ENCODE data around the gene SRI. TPM values are rescaled to one million over a fixed set of nuclear protein-coding genes. Genes with fewer than 3 reads are reported as not detected.
"Not testable (repeated sequence)": the region's sequence is repeated elsewhere in the genome, so short reads cannot be mapped to it uniquely, and the experiment has no call there.

The SRI gene, protein sequence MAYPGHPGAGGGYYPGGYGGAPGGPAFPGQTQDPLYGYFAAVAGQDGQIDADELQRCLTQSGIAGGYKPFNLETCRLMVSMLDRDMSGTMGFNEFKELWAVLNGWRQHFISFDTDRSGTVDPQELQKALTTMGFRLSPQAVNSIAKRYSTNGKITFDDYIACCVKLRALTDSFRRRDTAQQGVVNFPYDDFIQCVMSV
- 100 to 1,000 TPM; 152 to 168 TPM for total RNA-seq

DNA sequence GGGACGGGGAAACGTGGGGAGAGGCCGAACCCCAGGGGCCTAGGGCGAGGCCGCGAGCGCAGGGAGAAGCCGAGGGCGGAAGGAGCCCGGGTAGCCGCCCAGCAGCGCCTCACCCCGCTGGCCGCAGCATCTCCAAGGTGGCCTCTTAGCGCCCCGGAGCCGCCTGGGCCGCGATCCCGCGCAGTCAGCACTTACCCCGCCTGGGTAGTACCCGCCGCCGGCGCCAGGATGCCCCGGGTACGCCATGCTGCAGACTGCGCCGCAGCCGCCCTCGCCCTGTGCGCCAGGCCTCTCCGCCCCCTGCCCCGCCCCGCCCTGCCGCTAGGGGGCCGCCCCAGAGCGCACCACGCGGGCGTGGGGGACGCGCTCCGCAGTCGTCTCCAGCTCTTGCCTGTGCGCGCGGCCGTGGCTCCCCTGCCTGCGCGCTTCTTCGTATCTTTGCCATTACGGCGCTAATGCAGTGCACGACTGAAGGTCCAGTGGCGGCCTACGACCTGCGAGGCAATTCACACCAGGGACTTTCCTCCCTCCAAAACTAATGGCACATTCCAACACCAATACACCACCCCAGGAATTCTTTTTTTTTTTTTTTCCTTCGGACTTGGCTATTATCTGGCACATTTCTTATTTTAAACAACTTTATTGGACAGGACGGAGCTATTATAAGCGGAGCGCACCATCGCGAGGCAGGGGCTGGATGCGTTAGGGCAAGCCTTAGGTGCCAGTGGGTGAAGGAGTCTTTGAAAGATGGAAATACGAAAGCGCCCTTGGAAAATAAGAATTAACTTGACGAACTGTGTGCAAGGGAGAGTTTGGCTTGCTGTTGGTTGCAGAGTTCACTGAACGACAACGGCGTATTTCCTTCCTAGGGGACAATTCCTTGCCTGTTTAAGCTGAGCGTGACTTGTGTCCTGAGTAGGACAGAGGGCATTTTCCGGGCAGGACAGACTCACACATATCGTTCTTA is at the start of gene SRI:
TSS of gene SRI (minus strand) at position 258 of the 967 bp plus-strand sequence. CDS start at position 246, 12 bp downstream.
- Mint-ChIP-seq H3K27ac (peak within 1 kb of the TSS; percentile 88), H3K36me3 (ENCODE audit: low read depth) (peaks cover 15% of the 10 kb centered on the region), H3K4me3 (peak within 1 kb of the TSS; percentile 89), H3K9me3 (no peaks in the 10 kb centered on the region), H3K4me1 (ENCODE audit: low read depth) (peaks cover 23% of the 10 kb centered on the region), H3K27me3 (ENCODE audit: low read depth) (no peaks in the 10 kb centered on the region)
- peak; percentile 89 for DNase-seq
- intact Hi-C loops (cut with micrococcal nuclease) = loop anchor here (1.0 to 5.0 kb wide), 6 partner anchors 285 to 1067 kb away; partner anchors contain the start of genes ADAM22, CROT, DBF4 and DMTF1
- CTCF ChIA-PET = interaction anchor here (0.6 to 1.7 kb wide), 2 partner anchors 8 to 44 kb away, joined by 3 read pairs; no protein-coding TSS in a partner anchor

DNA sequence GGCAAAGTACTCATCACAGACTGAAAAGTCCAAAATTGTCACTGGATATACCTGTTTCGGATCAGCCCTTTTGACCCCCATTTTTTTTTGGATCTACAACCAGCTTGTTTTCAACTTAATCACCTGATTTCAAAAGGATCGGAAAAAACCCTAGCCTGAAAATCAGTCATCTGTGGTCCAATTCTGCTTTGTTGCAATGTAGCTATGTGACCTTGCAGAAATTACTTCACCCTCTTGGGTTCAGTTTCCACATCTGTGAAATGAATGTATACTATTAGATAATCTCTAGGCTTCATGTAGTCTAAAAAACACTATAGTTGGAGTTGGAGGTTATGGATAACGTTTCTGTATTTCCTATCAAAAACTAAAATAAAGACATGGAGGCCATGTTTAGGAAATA is 49.7 kb upstream of the SRI start:
- intact Hi-C loops (cut with micrococcal nuclease) = no loop called here
- Mint-ChIP-seq H3K27me3 (ENCODE audit: low read depth) (peaks cover 4% of the 10 kb centered on the region), H3K4me1 (ENCODE audit: low read depth) (no peaks in the 10 kb centered on the region), H3K9me3 (no peaks in the 10 kb centered on the region), H3K27ac (no peak overlapping the region), H3K36me3 (ENCODE audit: low read depth) (no peaks in the 10 kb centered on the region), H3K4me3 (no peak overlapping the region)
- DNase-seq = no peak
- CTCF ChIA-PET = no interaction called here

DNA sequence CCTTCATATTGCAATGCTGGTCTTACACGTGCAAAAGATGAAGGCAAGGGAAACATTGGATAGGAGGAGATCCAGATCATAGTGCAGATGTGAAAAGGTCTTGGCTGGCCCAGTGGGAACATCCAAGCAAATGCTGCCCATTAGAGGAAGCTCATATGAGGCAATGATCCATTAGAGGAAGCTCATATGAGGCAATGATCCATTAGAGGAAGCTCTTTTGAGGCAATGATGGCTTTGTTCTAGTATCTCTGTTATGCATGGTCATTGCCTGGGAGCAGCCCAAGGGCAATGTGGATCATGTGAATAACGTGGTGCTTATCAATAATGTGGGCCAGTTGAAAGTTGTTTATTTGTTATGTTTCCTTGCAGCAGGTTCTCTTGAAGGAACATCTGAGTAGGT is 49.0 kb upstream of the SRI start:
- Mint-ChIP-seq H3K27me3 (ENCODE audit: low read depth) (peaks cover 5% of the 10 kb centered on the region), H3K4me1 (ENCODE audit: low read depth) (no peaks in the 10 kb centered on the region), H3K4me3 (no peak overlapping the region), H3K36me3 (ENCODE audit: low read depth) (no peaks in the 10 kb centered on the region), H3K9me3 (no peaks in the 10 kb centered on the region), H3K27ac (no peak overlapping the region)
- no peak for DNase-seq
- intact Hi-C loops (cut with micrococcal nuclease) = no loop called here
- CTCF ChIA-PET = no interaction called here

DNA sequence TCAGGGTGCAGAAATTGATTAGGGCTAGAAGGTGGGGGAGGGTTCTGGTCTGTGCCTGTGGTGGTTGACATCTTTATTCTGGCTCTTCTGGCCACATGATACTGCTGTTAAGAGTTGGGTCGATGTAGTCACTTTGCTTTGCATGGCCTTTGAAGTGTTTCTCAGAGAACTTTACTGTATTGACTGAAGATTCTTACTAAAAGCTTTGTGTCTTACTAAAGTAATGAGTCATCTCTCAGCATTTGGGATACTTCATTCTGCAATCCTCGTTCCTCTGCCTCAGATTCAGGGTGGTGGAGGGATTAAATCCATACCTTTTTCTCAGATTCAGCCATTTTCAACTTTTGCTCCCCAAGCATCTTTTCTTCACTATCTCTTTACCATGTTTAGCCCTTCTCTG is 48.2 kb upstream of the SRI start:
- Mint-ChIP-seq H3K4me1 (ENCODE audit: low read depth) (no peaks in the 10 kb centered on the region), H3K36me3 (ENCODE audit: low read depth) (no peaks in the 10 kb centered on the region), H3K27ac (no peak overlapping the region), H3K4me3 (no peak overlapping the region), H3K27me3 (ENCODE audit: low read depth) (peaks cover 6% of the 10 kb centered on the region), H3K9me3 (no peaks in the 10 kb centered on the region)
- no peak for DNase-seq
- CTCF ChIA-PET = no interaction called here
- intact Hi-C loops (cut with micrococcal nuclease) = no loop called here

DNA sequence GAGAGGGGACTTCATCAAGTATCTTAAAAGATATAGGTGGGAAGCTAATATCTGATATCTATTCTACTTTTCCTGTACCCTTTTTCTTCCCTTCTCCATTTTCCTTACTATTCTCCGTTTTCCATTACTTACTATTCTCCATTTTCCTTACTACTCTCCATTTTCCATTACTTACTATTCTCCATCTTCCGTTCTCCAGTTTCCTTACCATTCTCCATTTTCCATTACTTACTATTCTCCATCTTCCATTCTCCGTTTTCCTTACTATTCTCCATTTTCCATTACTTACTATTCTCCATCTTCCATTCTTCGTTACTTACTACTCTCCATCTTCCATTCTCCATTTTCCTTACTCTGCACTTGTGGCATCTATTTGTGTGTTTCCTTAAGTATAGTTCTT is 47.6 kb upstream of the SRI start:
- Mint-ChIP-seq H3K27ac (no peak overlapping the region), H3K27me3 (ENCODE audit: low read depth) (peaks cover 6% of the 10 kb centered on the region), H3K4me3 (no peak overlapping the region), H3K9me3 (no peaks in the 10 kb centered on the region), H3K36me3 (ENCODE audit: low read depth) (no peaks in the 10 kb centered on the region), H3K4me1 (ENCODE audit: low read depth) (no peaks in the 10 kb centered on the region)
- CTCF ChIA-PET = no interaction called here
- DNase-seq = no peak
- intact Hi-C loops (cut with micrococcal nuclease) = no loop called here

DNA sequence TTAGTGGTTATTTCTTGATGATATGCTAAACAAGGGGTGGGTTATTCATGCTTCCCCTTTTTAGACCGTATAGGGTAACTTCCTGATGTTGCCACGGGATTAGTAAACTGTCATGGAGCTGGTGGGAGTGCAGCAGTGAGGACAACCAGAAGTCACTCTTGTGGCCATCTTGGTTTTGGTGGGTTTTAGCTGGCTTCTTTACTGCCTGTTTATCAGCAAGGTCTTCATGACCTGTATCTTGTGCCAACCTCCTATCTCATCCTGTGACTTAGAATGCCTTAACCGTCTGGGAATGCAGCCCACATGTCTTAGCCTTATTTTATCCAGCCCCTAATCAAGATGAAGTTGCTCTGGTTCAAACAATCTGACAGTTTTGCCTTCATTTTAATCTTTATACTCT is 45.1 kb upstream of the SRI start:
- DNase-seq; H3K27me3 Mint-ChIP-seq (ENCODE audit: low read depth); CTCF ChIA-PET; H3K4me1 Mint-ChIP-seq (ENCODE audit: low read depth); H3K4me3 Mint-ChIP-seq; H3K27ac Mint-ChIP-seq; H3K9me3 Mint-ChIP-seq; intact Hi-C loops (cut with micrococcal nuclease); H3K36me3 Mint-ChIP-seq (ENCODE audit: low read depth): not testable (repeated sequence)

DNA sequence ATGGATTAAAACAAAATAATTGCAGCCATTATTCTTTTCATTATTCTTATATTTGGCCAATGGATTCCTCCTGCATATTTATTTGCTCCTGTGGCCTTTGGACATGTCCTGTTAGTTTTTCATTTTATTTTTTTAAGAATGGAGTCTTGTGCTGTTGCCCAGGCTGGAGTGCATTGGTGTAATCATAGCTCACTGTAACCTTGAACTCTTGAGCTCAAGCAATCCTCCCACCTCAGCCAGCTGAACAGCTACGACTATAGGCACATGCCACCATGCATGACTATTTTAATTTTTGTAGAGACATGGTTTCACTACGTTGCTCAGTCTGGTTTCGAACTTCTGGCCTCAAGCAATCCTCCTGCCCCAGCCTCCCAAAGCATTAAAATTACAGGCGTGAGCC is 42.7 kb upstream of the SRI start:
- Mint-ChIP-seq H3K27ac (no peak overlapping the region), H3K27me3 (ENCODE audit: low read depth) (peaks cover 14% of the 10 kb centered on the region), H3K9me3 (no peaks in the 10 kb centered on the region), H3K36me3 (ENCODE audit: low read depth) (no peaks in the 10 kb centered on the region), H3K4me3 (no peak overlapping the region), H3K4me1 (ENCODE audit: low read depth) (no peaks in the 10 kb centered on the region)
- no peak for DNase-seq
- CTCF ChIA-PET = no interaction called here
- intact Hi-C loops (cut with micrococcal nuclease) = no loop called here

DNA sequence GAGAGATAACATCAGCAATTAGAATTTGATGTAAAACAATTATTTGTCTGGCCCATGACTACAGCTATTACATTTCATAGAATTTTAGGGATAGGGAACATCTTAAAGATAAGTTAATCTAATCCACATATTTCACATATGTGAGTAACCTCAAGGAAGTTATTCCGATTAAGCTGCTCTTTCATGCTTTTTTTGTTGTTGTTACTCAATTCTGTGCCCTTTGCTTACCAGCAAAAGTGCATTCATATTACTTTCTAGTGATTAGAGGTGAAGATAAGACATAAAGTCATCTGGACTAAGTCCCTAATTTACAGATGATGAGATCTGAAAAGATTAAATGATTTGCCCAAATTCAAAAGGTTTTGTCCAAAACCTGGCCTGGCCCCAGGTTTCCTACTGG is 40.9 kb upstream of the SRI start:
- Mint-ChIP-seq H3K4me1 (ENCODE audit: low read depth) (no peaks in the 10 kb centered on the region), H3K27me3 (ENCODE audit: low read depth) (peaks cover 19% of the 10 kb centered on the region), H3K27ac (no peak overlapping the region), H3K36me3 (ENCODE audit: low read depth) (no peaks in the 10 kb centered on the region), H3K4me3 (no peak overlapping the region), H3K9me3 (no peaks in the 10 kb centered on the region)
- DNase-seq = no peak
- CTCF ChIA-PET = interaction anchor here (0.5 kb wide), 1 partner anchor 42 kb away, joined by 3 read pairs; no protein-coding TSS in a partner anchor
- intact Hi-C loops (cut with micrococcal nuclease) = no loop called here

DNA sequence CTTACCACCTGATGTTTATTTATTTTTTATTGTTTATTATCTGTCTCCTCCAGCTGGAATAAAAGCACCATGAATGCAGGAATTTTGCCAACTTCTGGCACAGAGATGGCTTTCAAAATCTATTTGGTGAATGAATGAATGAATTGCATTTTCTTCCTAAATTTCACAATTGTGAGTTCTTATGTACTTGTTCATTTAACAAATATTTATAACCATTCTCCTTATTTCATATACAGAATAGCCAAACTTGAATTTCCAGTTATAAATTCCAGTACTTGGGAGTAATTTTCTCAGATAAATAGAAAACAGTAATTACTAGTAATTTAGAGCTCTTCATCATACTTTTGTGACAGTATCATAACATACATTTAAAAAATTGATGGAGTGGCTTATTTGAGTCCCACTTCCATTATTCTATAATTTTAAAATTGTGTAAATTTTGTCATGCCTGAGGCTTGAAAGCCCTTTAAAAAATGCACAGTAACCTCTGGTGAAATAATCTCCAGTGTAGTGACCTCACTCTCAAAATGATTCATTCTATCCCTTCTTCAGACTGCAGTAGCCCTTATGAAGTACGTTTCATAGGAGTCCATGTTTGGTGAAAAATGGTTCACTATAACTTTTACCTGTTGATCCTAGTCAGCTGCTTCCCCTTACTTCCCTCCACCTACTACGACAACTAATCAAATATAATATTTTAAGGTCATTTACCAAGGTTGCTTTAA is 40.0 kb upstream of the SRI start:
- H3K27ac Mint-ChIP-seq = no peak overlapping the region
- CTCF ChIA-PET = interaction anchor here (1.0 kb wide), 1 partner anchor 15 kb away, joined by 3 read pairs; no protein-coding TSS in a partner anchor
- peaks cover 1% of the 10 kb centered on the region for H3K9me3 Mint-ChIP-seq
- H3K4me3 Mint-ChIP-seq = no peak overlapping the region
- H3K4me1 Mint-ChIP-seq (ENCODE audit: low read depth) = no peaks in the 10 kb centered on the region
- no peak for DNase-seq
- intact Hi-C loops (cut with micrococcal nuclease) = no loop called here
- peaks cover 19% of the 10 kb centered on the region for H3K27me3 Mint-ChIP-seq (ENCODE audit: low read depth)
- H3K36me3 Mint-ChIP-seq (ENCODE audit: low read depth) = no peaks in the 10 kb centered on the region

DNA sequence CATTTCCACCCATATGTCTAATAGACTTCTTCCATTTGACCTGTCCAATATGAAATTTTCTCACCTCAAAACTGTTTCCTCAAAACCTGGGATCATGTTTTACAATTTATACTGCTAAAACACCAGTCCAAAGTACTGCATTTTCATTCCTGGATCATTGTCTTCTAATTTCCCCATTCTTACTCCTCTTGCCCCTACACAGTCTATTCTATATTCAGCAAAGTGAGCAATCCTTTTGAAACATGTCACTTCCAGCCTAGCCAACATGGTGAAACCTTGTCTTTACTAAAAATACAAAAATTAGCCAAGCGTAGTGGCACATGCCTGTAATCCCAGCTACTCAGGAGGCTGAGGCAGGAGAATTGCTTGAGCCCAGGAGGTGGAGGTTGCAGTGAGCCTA is 38.5 kb upstream of the SRI start:
- H3K4me3 Mint-ChIP-seq; DNase-seq; H3K27ac Mint-ChIP-seq; H3K36me3 Mint-ChIP-seq (ENCODE audit: low read depth); H3K4me1 Mint-ChIP-seq (ENCODE audit: low read depth); intact Hi-C loops (cut with micrococcal nuclease); CTCF ChIA-PET: not testable (repeated sequence)
- peaks cover 17% of the 10 kb centered on the region for H3K27me3 Mint-ChIP-seq (ENCODE audit: low read depth)
- H3K9me3 Mint-ChIP-seq = peaks cover 11% of the 10 kb centered on the region

DNA sequence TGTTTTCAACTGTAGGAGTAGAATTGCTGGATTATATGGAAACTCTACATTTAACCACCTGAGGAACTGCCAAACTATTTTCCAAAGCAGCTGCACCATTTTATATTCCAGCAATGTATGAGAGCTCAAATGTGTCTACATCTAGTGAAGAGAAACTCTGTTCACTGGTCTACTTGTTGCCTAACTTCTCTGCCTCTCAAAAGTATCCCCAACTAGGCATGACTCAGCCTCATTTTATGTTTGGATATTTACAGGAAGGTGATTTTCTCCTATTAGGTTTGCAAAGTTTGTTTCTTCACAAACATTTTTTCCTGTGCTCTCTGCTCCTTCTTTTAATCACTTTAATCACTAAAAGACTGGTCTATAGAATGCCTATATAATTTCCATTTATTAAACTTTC is 37.1 kb upstream of the SRI start:
- intact Hi-C loops (cut with micrococcal nuclease) = no loop called here
- CTCF ChIA-PET = no interaction called here
- Mint-ChIP-seq H3K36me3 (ENCODE audit: low read depth) (no peaks in the 10 kb centered on the region), H3K27ac (no peak overlapping the region), H3K4me1 (ENCODE audit: low read depth) (no peaks in the 10 kb centered on the region), H3K4me3 (no peak overlapping the region), H3K9me3 (peaks cover 11% of the 10 kb centered on the region), H3K27me3 (ENCODE audit: low read depth) (peaks cover 16% of the 10 kb centered on the region)
- DNase-seq = no peak

DNA sequence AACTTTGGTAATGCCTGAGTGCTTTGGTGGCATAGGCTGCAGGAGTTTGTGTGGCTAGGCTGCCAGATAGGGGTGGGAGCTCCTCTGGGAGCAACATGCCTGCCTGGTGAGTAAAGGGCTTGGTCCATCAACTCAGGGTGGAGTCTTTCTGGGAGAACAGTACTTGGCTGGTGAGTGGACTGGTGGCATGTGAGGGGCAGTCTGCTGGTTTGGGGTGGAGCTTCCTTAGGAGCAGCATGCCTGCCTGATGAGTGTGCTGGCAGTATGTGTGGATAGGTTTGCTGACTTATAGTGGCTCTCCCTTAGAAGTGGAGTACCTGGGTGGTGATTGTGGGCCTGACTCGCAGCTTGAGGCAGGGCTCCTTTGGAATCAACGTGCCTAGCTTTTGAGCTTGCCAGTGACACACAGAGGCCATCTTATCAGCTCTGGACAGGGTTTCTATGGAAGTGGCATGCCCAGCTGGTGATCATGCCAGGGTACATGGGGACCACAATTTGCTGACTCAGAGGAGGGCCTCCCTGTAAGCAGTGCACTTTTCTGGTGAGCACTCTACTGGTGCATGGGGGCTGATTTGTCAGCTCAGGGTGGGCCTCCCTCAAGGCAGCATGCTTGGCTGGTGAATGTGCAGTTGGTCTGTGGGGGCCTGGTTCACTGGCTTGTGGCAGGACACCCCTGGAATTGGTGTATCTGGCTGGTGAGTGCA is 35.0 kb upstream of the SRI start:
- H3K9me3 Mint-ChIP-seq = peaks cover 11% of the 10 kb centered on the region
- no peaks in the 10 kb centered on the region for H3K4me1 Mint-ChIP-seq (ENCODE audit: low read depth)

More for the DNA sequence above, 35.0 kb upstream of the SRI start:
- DNase-seq = no peak
- Mint-ChIP-seq H3K27me3 (ENCODE audit: low read depth) (peaks cover 18% of the 10 kb centered on the region), H3K27ac (no peak overlapping the region), H3K36me3 (ENCODE audit: low read depth) (no peaks in the 10 kb centered on the region), H3K4me3 (no peak overlapping the region)
- intact Hi-C loops (cut with micrococcal nuclease) = no loop called here
- CTCF ChIA-PET = no interaction called here

All from activated naive CD4-positive, alpha-beta T cell treated with anti-CD3 and anti-CD28 coated beads for 36 hours (primary cell).